GM12801 (cell line): ENCODE data around the gene RHOJ.

Experiments
- CTCF ChIP-seq: IDR thresholded peaks from one replicate; pipeline ENCODE4 v1.5.1; 2011; ENCODE audit warnings: control low read depth; ENCODE audit not compliant: insufficient read length; ENCODE audit errors: extremely low read depth

Gene RHOJ

GRCh38 chr14:63243646-63244045 lies 39.4 kb downstream of the RHOJ start:
- TF ChIP-seq CTCF = no peak

- no peak for TF ChIP-seq CTCF
Observed at GRCh38 chr14:63245893-63246292, 41.6 kb downstream of the RHOJ start.

- TF ChIP-seq CTCF = no peak
Observed at GRCh38 chr14:63248211-63248610, 44.0 kb downstream of the RHOJ start.

GRCh38 chr14:63249092-63249491 lies 44.8 kb downstream of the RHOJ start:
- TF ChIP-seq CTCF = no peak

- TF ChIP-seq CTCF = no peak
Observed at GRCh38 chr14:63257299-63257698, 53.1 kb downstream of the RHOJ start.

- TF ChIP-seq CTCF = no peak
Observed at GRCh38 chr14:63262446-63262845, 58.2 kb downstream of the RHOJ start.

- no peak for TF ChIP-seq CTCF
Observed at GRCh38 chr14:63266106-63266505, 61.9 kb downstream of the RHOJ start.

GRCh38 chr14:63267171-63267570 lies 62.9 kb downstream of the RHOJ start:
- no peak for TF ChIP-seq CTCF
